SJSA1 (cell line): ENCODE measurements around the gene RAB21. TPM values are rescaled to one million over a fixed set of nuclear protein-coding genes. Genes with fewer than 3 reads are reported as not detected.
A peak's percentile ranks its signal among the peaks of the same experiment; 100 is the strongest.
"Not testable (repeated sequence)": the region's sequence is repeated elsewhere in the genome, so short reads cannot be mapped to it uniquely, and the experiment has no call there.

Source experiments
- DNase-seq, 2 experiments: peaks; one replicate each; pipeline ENCODE4 v3.0.0-alpha.2; 2015 to 2020; ENCODE audit warnings: low spot score in 2 of 2, low read depth in 1 of 2
- H3K27ac ChIP-seq: fragments of 250-450 bp; sonication (Bioruptor Pico); 2 replicates; pipeline ENCODE4 v1.5.1; 2020; ENCODE audit warnings: mild to moderate bottlenecking, moderate library complexity
- H3K27me3 ChIP-seq: fragments of 250-450 bp; sonication (Bioruptor Pico); replicated peaks from 2 replicates; pipeline ENCODE4 v1.5.1; 2020; ENCODE audit warnings: mild to moderate bottlenecking, moderate library complexity
- H3K36me3 ChIP-seq: fragments of 250-450 bp; sonication (Bioruptor Pico); 2 replicates; pipeline ENCODE4 v1.5.1; 2020; ENCODE audit warnings: mild to moderate bottlenecking
- H3K4me1 ChIP-seq: fragments of 250-450 bp; sonication (Bioruptor Pico); replicated peaks from 2 replicates; pipeline ENCODE4 v1.6.1; 2021; ENCODE audit warnings: mild to moderate bottlenecking
- H3K4me3 ChIP-seq: fragments of 250-450 bp; sonication (Bioruptor Pico); 2 replicates; pipeline ENCODE4 v1.5.1; 2020; ENCODE audit warnings: mild to moderate bottlenecking
- H3K9me3 ChIP-seq: fragments of 250-450 bp; sonication (Bioruptor Pico); replicated peaks from 2 replicates; pipeline ENCODE4 v1.5.1; 2020; ENCODE audit warnings: mild to moderate bottlenecking
- total RNA-seq: library from RNA; depleted of rRNA; stranded (reverse); fragments of >200 nt; shearing (Covaris generic); gene quantifications from 2 replicates; pipeline ENCODE4 v1.2.3, GENCODE V29; 2014

Gene RAB21
- total RNA-seq, 1 experiment from 2014 or later: 56.8 TPM

GRCh38 chr12:71795901-71796300, 41.2 kb downstream of the RAB21 start:
- 0 out of 2 replicates have a peak, but pooled peaks cover 3% of the 10 kb centered on the region for H3K27me3 ChIP-seq
- no peaks in the 10 kb centered on the region for H3K9me3 ChIP-seq
- no peaks in the 10 kb centered on the region for H3K4me1 ChIP-seq
- H3K4me3 ChIP-seq: no peak overlapping the region
- no peak overlapping the region for H3K27ac ChIP-seq
- H3K36me3 ChIP-seq: no peaks in the 10 kb centered on the region
- DNase-seq: no peak

DNA sequence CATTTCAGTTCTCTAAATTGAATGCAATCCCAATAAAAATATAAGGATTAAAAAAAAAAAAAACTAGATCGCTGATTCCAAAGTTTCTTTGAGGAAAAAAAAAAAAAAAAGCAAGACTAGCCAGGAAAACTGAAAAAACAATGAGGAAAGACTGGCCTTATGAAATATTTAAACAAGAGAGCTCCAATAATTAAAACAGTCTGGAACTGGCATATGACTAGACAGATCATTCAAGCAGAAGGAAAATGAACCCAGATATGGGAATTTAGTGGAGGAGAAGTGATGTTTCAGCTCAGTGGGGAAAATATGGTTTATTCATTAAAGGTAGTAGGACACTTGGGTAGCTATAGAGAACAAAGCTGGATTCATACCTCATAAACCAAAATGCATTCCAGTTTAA, 42.9 kb downstream of the RAB21 start:
- H3K9me3 ChIP-seq: no peaks in the 10 kb centered on the region
- 0 out of 2 replicates have a peak, but pooled peaks cover 3% of the 10 kb centered on the region for H3K27me3 ChIP-seq
- H3K36me3 ChIP-seq: no peaks in the 10 kb centered on the region
- no peaks in the 10 kb centered on the region for H3K4me1 ChIP-seq
- H3K27ac ChIP-seq: no peak overlapping the region
- DNase-seq: no peak
- H3K4me3 ChIP-seq: no peak overlapping the region

DNA sequence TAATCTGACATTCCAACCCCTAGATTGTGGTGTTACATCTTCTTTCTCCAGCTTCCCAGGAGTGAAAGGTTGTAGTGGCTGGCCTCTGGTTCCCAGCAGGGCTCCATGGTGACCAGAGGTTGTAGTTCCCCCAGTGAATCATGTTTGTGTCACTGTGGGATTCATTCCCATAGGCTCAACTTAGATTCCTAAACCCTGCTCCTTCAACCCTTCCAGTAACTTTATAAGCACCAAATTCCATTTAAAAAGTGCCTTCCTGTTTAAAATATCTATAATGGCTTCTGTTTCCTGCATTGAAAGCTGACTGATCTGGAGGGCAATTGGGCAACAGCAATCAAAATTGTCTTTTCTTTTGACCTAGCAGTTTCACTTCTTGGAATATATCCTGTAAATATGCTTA, 44.4 kb downstream of the RAB21 start:
- H3K9me3 ChIP-seq: no peaks in the 10 kb centered on the region
- no peaks in the 10 kb centered on the region for H3K4me1 ChIP-seq
- no peak overlapping the region for H3K4me3 ChIP-seq
- H3K36me3 ChIP-seq: no peaks in the 10 kb centered on the region
- H3K27ac ChIP-seq: no peak overlapping the region
- 0 out of 2 replicates have a peak, but pooled peaks cover 7% of the 10 kb centered on the region for H3K27me3 ChIP-seq
- DNase-seq: no peak

GRCh38 chr12:71800177-71800576, 45.5 kb downstream of the RAB21 start:
- H3K36me3 ChIP-seq: no peaks in the 10 kb centered on the region
- H3K4me3 ChIP-seq: no peak overlapping the region
- H3K9me3 ChIP-seq: no peaks in the 10 kb centered on the region
- no peak for DNase-seq
- H3K27ac ChIP-seq: no peak overlapping the region
- H3K27me3 ChIP-seq: peaks cover 7% of the 10 kb centered on the region; the same call in 1 of the 2 replicates
- H3K4me1 ChIP-seq: no peaks in the 10 kb centered on the region

DNA sequence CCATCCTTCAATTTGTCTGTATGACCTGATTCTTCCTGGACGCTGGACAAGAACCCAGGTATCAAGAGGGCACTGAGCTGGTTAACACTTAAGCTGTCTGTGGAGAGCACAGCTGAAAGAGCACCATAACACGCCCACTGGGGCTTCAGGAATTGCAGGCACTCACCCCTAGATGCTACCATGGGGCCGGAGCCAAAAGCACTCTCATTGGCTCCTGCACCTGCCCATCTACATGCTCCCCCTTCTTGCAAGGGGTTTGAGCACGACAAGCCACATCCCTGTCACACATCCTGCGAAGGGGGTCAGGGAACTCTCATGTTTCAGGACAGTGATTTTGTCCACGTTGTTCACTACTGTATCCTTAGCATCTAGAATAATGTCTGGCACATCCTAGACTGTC, 49.8 kb downstream of the RAB21 start:
- H3K4me3 ChIP-seq: no peak overlapping the region
- no peaks in the 10 kb centered on the region for H3K9me3 ChIP-seq
- peaks cover 21% of the 10 kb centered on the region; the same call in 1 of the 2 replicates for H3K27me3 ChIP-seq
- no peaks in the 10 kb centered on the region for H3K36me3 ChIP-seq
- H3K4me1 ChIP-seq: no peaks in the 10 kb centered on the region
- no peak overlapping the region for H3K27ac ChIP-seq
- no peak for DNase-seq

DNA sequence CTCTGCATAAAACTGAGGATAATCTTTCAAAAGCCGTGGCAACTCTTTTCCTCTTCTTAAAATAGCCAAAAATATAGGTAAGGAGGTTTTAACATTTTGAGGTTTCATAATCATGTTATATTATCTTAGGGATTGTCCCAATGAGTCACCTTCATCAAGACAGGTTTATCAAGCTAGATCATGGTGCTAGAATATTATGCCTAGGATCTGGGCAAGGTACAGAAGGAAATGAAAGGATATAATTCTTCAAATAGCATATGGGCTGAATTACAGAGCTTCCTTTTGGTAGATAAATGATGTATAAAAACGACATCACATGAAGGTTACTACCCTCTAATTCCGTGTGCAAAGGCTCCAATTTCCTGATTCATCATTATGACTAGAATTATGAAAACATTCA, 56.3 kb downstream of the RAB21 start:
- H3K4me3 ChIP-seq: no peak overlapping the region
- H3K27me3 ChIP-seq: peaks cover 23% of the 10 kb centered on the region
- no peak for DNase-seq
- no peaks in the 10 kb centered on the region for H3K4me1 ChIP-seq
- no peaks in the 10 kb centered on the region for H3K36me3 ChIP-seq
- H3K9me3 ChIP-seq: no peaks in the 10 kb centered on the region
- no peak overlapping the region for H3K27ac ChIP-seq

DNA sequence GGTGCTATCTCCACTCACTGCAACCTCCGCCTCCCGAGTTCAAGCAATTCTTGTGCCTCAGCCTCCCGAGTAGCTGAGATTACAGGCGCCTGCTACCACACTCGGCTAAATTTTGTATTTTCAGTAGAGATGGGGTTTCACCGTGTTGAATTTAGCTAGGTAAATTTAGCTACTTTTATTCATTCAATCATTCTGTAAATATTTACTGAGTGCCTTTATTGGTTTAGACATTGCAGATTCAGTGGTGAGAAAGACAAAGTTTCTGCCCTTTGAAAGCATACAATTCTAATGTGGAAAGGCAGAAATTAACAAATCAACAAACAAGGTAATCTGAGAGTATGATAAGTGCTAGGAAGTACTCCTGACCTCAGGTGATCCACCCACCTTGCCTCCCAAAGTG, 60.6 kb downstream of the RAB21 start:
- H3K27me3 ChIP-seq, H3K4me3 ChIP-seq, DNase-seq, H3K4me1 ChIP-seq, H3K9me3 ChIP-seq, H3K36me3 ChIP-seq, H3K27ac ChIP-seq: not testable (repeated sequence)

DNA sequence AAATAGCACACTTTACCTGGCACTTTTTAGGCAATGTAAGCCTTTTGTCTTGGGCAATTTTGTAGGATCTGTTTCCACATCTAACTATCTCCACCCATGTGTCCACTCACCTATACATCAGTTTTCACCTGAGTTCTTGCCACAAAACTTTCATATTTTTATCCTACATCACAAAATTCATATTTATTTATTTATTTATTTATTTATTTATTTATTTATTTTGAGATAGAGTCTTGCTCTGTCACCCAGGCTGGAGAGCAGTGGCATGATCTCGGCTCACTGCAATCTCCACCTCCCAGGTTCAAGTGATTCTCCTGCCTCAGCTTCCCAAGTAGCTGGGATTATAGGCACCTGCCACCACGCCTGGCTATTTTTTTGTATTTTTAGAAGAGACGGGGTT, 67.4 kb downstream of the RAB21 start:
- H3K4me1 ChIP-seq, H3K9me3 ChIP-seq, H3K36me3 ChIP-seq, H3K4me3 ChIP-seq, H3K27ac ChIP-seq, DNase-seq, H3K27me3 ChIP-seq: not testable (repeated sequence)

DNA sequence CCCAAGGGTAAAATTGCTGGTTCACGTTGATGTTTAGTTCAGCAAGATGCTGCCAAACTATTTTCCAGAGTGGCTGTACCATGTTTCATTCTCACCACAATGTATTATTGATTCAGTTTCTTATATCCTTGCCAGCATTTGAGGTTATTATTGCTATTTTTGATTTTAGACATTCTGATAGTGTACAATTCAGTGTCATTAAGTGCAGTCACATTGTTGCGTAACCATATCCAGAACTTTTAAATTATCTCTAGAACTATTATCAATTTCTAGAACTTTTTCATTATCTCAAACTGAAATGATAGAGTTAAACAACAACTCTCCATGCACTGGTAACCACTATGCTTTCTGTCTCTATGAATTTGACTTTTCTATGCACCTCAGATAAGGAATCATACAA, 74.2 kb downstream of the RAB21 start:
- H3K4me3 ChIP-seq: no peak overlapping the region
- no peaks in the 10 kb centered on the region for H3K9me3 ChIP-seq
- H3K27me3 ChIP-seq: 0 out of 2 replicates have a peak, but pooled peaks cover 3% of the 10 kb centered on the region
- no peak for DNase-seq
- H3K4me1 ChIP-seq: no peaks in the 10 kb centered on the region
- no peak overlapping the region for H3K27ac ChIP-seq
- no peaks in the 10 kb centered on the region for H3K36me3 ChIP-seq

DNA sequence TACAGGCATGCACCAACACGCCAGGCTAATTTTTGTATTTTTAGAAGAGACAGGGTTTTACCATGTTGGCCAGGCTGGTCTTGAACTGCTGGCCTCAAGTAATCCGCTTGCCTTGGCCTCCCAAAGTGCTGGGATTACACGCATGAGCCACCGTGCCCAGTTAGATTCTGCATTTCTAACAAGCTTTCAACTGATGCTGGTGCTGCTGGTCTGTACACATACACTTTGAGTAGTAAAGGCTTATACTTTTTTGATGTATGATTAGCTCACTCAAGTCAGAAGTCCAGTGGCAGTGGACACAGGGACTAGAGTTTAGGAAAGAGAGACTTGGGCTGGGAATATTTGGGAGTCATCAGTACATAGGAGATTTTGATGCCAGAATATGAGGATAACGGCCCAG, 82.7 kb downstream of the RAB21 start:
- H3K4me3 ChIP-seq: no peak overlapping the region
- H3K27ac ChIP-seq: no peak overlapping the region
- peaks cover 11% of the 10 kb centered on the region for H3K4me1 ChIP-seq
- DNase-seq: no peak
- H3K9me3 ChIP-seq: no peaks in the 10 kb centered on the region
- peaks cover 14% of the 10 kb centered on the region for H3K36me3 ChIP-seq
- H3K27me3 ChIP-seq: no peaks in the 10 kb centered on the region

DNA sequence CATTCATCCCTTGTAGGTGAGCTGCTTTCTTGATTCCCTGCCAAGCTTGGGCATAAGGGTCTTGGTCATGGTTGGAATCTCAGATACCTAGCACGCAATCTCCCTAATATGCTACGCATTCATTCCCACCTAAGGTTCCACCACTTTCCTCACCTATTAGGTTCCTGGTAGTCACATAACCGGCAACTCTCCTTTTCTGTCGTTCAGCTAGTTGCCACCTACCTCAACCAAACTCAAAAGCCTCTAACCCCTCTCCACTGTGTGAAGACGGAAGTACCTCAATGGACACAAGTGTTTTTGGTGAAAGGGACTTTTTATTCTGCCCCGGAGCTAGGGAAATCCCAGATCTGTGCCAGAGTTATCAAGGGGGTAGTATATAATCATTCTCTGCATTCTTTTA, 83.6 kb downstream of the RAB21 start:
- Histone ChIP-seq H3K4me1 (peaks cover 11% of the 10 kb centered on the region), H3K27ac (no peak overlapping the region), H3K9me3 (no peaks in the 10 kb centered on the region), H3K36me3 (peaks cover 15% of the 10 kb centered on the region), H3K27me3 (no peaks in the 10 kb centered on the region), H3K4me3 (no peak overlapping the region)
- DNase-seq: no peak

DNA sequence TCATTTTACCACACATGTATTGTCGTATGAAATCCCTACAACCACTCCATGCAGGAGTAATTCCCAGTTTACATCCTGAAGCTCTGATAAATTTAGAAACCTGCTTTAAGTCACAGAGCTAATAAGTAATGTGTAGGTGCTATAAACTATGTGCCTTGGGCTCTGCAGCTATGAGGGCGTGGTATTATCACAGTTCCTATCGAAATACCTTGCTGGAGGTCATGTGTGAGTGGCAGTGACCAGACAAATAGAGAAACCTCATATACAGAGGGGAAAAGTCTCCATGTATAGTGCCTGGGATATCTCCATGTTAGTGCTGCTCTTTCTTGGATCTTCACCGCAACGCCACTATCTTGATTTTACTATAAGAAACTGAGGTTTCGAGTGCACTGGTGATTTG, 84.0 kb downstream of the RAB21 start:
- peaks cover 11% of the 10 kb centered on the region for H3K4me1 ChIP-seq
- DNase-seq: no peak
- no peaks in the 10 kb centered on the region for H3K9me3 ChIP-seq
- no peaks in the 10 kb centered on the region for H3K27me3 ChIP-seq
- H3K36me3 ChIP-seq: peaks cover 15% of the 10 kb centered on the region
- H3K4me3 ChIP-seq: no peak overlapping the region
- no peak overlapping the region for H3K27ac ChIP-seq

GRCh38 chr12:71840231-71840847, 85.7 kb downstream of the RAB21 start:
- DNase-seq: peak in 1 of 2 experiments; percentile 66

GRCh38 chr12:71846322-71846940, 91.8 kb downstream of the RAB21 start:
- Histone ChIP-seq H3K9me3 (no peaks in the 10 kb centered on the region), H3K4me1 (no peaks in the 10 kb centered on the region), H3K4me3 (no peak overlapping the region)

More at GRCh38 chr12:71840231-71840847, 85.7 kb downstream of the RAB21 start:
- peaks cover 15% of the 10 kb centered on the region for H3K36me3 ChIP-seq
- no peaks in the 10 kb centered on the region for H3K9me3 ChIP-seq
- no peaks in the 10 kb centered on the region for H3K27me3 ChIP-seq
- H3K4me3 ChIP-seq: peak overlapping the region; percentile 64
- peaks cover 11% of the 10 kb centered on the region for H3K4me1 ChIP-seq
- H3K27ac ChIP-seq: peak overlapping the region; percentile 95

More at GRCh38 chr12:71846322-71846940, 91.8 kb downstream of the RAB21 start:
- Histone ChIP-seq H3K27ac (no peak overlapping the region), H3K27me3 (no peaks in the 10 kb centered on the region), H3K36me3 (peaks cover 16% of the 10 kb centered on the region)
- peak in 1 of 2 experiments; percentile 22 for DNase-seq
